Measurements from ENCODE around the gene CD200. TPM values are rescaled to one million over a fixed set of nuclear protein-coding genes. Genes with fewer than 3 reads are reported as not detected.

The CD200 gene
- total RNA-seq, 1 donor from 2014 or later: 4.4 TPM

- H3K36me3 ChIP-seq: no peaks in the 10 kb centered on the region
- ATAC-seq (peak in 1 of 2 donors; percentile 33), DNase-seq (no peak)
- H3K27ac ChIP-seq: no peak overlapping the region
- intact Hi-C loops (cut with DNase I): no loop called here
- no peaks in the 10 kb centered on the region for H3K27me3 ChIP-seq (ENCODE audit: low read depth)
- H3K4me1 ChIP-seq: no peaks in the 10 kb centered on the region
- TF ChIP-seq, protein P1, sequence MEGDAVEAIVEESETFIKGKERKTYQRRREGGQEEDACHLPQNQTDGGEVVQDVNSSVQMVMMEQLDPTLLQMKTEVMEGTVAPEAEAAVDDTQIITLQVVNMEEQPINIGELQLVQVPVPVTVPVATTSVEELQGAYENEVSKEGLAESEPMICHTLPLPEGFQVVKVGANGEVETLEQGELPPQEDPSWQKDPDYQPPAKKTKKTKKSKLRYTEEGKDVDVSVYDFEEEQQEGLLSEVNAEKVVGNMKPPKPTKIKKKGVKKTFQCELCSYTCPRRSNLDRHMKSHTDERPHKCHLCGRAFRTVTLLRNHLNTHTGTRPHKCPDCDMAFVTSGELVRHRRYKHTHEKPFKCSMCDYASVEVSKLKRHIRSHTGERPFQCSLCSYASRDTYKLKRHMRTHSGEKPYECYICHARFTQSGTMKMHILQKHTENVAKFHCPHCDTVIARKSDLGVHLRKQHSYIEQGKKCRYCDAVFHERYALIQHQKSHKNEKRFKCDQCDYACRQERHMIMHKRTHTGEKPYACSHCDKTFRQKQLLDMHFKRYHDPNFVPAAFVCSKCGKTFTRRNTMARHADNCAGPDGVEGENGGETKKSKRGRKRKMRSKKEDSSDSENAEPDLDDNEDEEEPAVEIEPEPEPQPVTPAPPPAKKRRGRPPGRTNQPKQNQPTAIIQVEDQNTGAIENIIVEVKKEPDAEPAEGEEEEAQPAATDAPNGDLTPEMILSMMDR (IDR thresholded peaks at IDR 0.05): no peak
- H3K4me3 ChIP-seq: no peak overlapping the region
- no peaks in the 10 kb centered on the region for H3K9me3 ChIP-seq
These were observed 76.1 kb downstream of the CD200 start for GRCh38 chr3:112409041-112409440.

DNA sequence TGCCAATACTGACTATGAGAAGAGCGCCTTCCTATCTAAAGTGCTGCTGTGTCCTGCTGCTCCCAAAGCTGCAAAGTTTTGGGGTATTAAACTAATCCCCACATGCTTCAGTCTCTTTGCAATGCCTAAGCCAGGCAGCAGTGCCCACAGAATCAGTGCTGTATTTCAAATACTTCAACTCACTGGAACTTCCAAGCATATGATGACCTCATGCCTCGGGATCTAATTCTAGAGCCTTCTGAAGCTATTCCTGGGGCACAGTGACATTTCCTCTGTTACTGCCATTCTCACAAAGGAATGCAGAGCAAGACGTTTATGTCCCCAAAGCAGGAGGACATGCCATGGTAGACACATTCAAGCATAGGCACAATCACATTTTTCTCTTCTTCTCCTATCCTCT, 78.5 kb downstream of the CD200 start:
- TF ChIP-seq, protein P1 (IDR thresholded peaks at IDR 0.05): no peak
- Histone ChIP-seq H3K27me3 (ENCODE audit: low read depth) (no peaks in the 10 kb centered on the region), H3K27ac (no peak overlapping the region), H3K4me3 (no peak overlapping the region), H3K36me3 (no peaks in the 10 kb centered on the region), H3K9me3 (no peaks in the 10 kb centered on the region), H3K4me1 (no peaks in the 10 kb centered on the region)
- ATAC-seq (no peak), DNase-seq (no peak)
- intact Hi-C loops (cut with DNase I): no loop called here

Other genes with a start within 250 kb of the CD200 start
- 16.4 TPM for gene C3orf52, start 246.8 kb upstream of the CD200 start, total RNA-seq
- 1.5 TPM for gene GCSAM, start 199.9 kb upstream of the CD200 start, total RNA-seq
- not detected for gene SLC9C1, start 38.9 kb upstream of the CD200 start, total RNA-seq
- gene BTLA, start 166.3 kb downstream of the CD200 start, total RNA-seq: 0.86 TPM
- gene ATG3, start 228.8 kb downstream of the CD200 start, total RNA-seq: 58.4 TPM
- 37.4 TPM for gene SLC35A5, start 228.9 kb downstream of the CD200 start, total RNA-seq